ENCODE data around the gene A4GALT.

- TF ChIP-seq CTCF (IDR thresholded peaks at IDR 0.05) (no peak), TCF7L2 (IDR thresholded peaks at IDR 0.05; ENCODE audit: low read depth, low read length) (no peak), POLR2AphosphoS5 (IDR thresholded peaks at IDR 0.05; ENCODE audit: low read depth, low read length) (no peak)
Measured at GRCh38 chr22:42653999-42654398, 66.7 kb downstream of the A4GALT start.
